Endodermal cell (in vitro differentiated cells): ENCODE data around the gene NKD2. TPM values are rescaled to one million over a fixed set of nuclear protein-coding genes. Genes with fewer than 3 reads are reported as not detected.

Experiments used
- DNase-seq: peaks from one replicate; pipeline ENCODE4 v3.0.0-alpha.2; 2017
- H3K27ac ChIP-seq: 2 replicates; pipeline ENCODE4 v1.5.1; 2013; ENCODE audit warnings: mild to moderate bottlenecking, low read depth, low read length, moderate library complexity
- H3K27me3 ChIP-seq: 2 replicates; pipeline ENCODE4 v1.6.1; 2013; ENCODE audit warnings: mild to moderate bottlenecking, low read length, moderate library complexity; ENCODE audit not compliant: insufficient read depth, control insufficient read depth, poor library complexity, severe bottlenecking
- H3K36me3 ChIP-seq: 2 replicates; pipeline ENCODE4 v1.7.0; 2013; ENCODE audit warnings: mild to moderate bottlenecking, low read length, moderate library complexity; ENCODE audit not compliant: control insufficient read depth, insufficient read depth
- H3K4me1 ChIP-seq: one replicate; pipeline ENCODE4 v1.7.0; 2013; ENCODE audit warnings: low read length; ENCODE audit not compliant: control insufficient read depth, insufficient read depth
- H3K4me3 ChIP-seq: 2 replicates; pipeline ENCODE4 v1.5.1; 2013; ENCODE audit warnings: mild to moderate bottlenecking, low read length, moderate library complexity
- H3K9ac ChIP-seq: 2 replicates; pipeline ENCODE4 v1.6.1; 2013; ENCODE audit warnings: mild to moderate bottlenecking, low read length, moderate library complexity; ENCODE audit not compliant: poor library complexity, severe bottlenecking; ENCODE audit errors: extremely low read depth
- H3K9me3 ChIP-seq: 2 replicates; pipeline ENCODE4 v1.6.1; 2013; ENCODE audit warnings: mild to moderate bottlenecking, low read length, moderate library complexity; ENCODE audit not compliant: control insufficient read depth
- H3K27ac Mint-ChIP-seq: 2 replicates; pipeline ENCODE4 v1.8.0; 2020; ENCODE audit warnings: mixed read lengths
- H3K27me3 Mint-ChIP-seq: 2 replicates; pipeline ENCODE4 v1.8.0; 2021; ENCODE audit warnings: mild to moderate bottlenecking, mixed read lengths; ENCODE audit not compliant: insufficient read depth
- H3K36me3 Mint-ChIP-seq: 2 replicates; pipeline ENCODE4 v1.8.0; 2020; ENCODE audit warnings: low read depth, mixed read lengths
- H3K4me1 Mint-ChIP-seq: 2 replicates; pipeline ENCODE4 v1.8.0; 2020; ENCODE audit warnings: mixed read lengths
- H3K4me3 Mint-ChIP-seq: 2 replicates; pipeline ENCODE4 v1.8.0; 2020; ENCODE audit warnings: mild to moderate bottlenecking, moderate library complexity, mixed read lengths
- H3K9me3 Mint-ChIP-seq: 2 replicates; pipeline ENCODE4 v1.8.0; 2020; ENCODE audit warnings: mild to moderate bottlenecking, mixed read lengths
- CTCF ChIP-seq: fragments of 200-600 bp; sonication (generic); conservative IDR thresholded peaks from 2 replicates; pipeline ENCODE4 v1.5.0; 2021; ENCODE audit warnings: antibody characterized with exemption, mild to moderate bottlenecking
- WGBS, 2 experiments: methylation state at CpG; one replicate each; pipeline versions ENCODE4 v1.1.5 to v1.1.7; 2013; ENCODE audit warnings: missing lambda C conversion rate in 2 of 2, mixed read lengths in 1 of 2; ENCODE audit not compliant: insufficient coverage in 1 of 2, insufficient read length in 1 of 2; 5-methylcytosine and 5-hydroxymethylcytosine counted together
- total RNA-seq, 2 donors: library from RNA; stranded (reverse); fragmentation: NEBNext Ultra II Directional in 1 of 2; extraction: Animal tissue kit (Norgen Biotek cat#: 25700) in 1 of 2; gene quantifications; 2 replicates in 1 of 2; 3 replicates in 1 of 2; pipeline ENCODE4 v1.2.1, GENCODE V29; 2021

NKD2 gene
- total RNA-seq, 2 donors from 2014 or later, result 11.2 to 13.9 TPM

- no peaks in the 10 kb centered on the region for H3K36me3 Mint-ChIP-seq
- Histone ChIP-seq H3K27me3 (no peaks in the 10 kb centered on the region), H3K36me3 (no peaks in the 10 kb centered on the region), H3K4me3 (no peak overlapping the region), H3K4me1 (no peaks in the 10 kb centered on the region), H3K27ac (no peak overlapping the region), H3K9ac (no peak overlapping the region), H3K9me3 (peaks cover 27% of the 10 kb centered on the region)
- WGBS, 2 experiments, result 97 to 100% methylated on average over 3 of the region's 3 CpGs
- no peak for DNase-seq
- TF ChIP-seq CTCF, result no peak
- no peak overlapping the region for H3K27ac Mint-ChIP-seq
- peaks cover 13% of the 10 kb centered on the region for H3K9me3 Mint-ChIP-seq
- H3K4me3 Mint-ChIP-seq, result no peak overlapping the region
- H3K27me3 Mint-ChIP-seq, result peaks cover 14% of the 10 kb centered on the region
- H3K4me1 Mint-ChIP-seq, result no peaks in the 10 kb centered on the region
Measured at GRCh38 chr5:984774-985173, 23.8 kb upstream of the NKD2 start.

DNA sequence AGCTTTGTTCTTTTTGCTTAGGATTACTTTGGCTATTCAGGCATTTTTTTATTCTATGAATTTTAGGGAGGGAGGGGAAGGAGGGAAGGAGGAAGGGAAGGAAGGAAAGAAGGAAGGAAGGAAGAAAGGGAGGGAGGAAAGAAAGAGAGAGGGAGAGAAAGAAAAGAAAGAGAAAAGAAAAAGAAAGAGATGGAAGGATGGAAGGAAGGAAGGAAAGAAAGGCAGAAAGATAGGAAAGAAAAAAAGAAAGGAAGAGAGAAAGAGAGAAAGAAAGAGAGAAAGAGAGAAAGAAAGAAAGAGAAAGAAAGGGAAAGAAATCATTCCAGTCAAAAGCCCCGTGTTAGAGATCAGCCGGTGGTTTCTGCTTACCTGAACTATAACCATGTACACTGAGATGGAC lies 20.8 kb upstream of the NKD2 start:
- no peaks in the 10 kb centered on the region for H3K36me3 ChIP-seq
- no peak overlapping the region for H3K4me3 ChIP-seq
- no peak for TF ChIP-seq CTCF
- no peak overlapping the region for H3K9ac ChIP-seq
- H3K4me1 Mint-ChIP-seq, result no peaks in the 10 kb centered on the region
- WGBS, 2 experiments, result 67 to 100% methylated on average over 1 to 2 of the region's 2 CpGs
- peaks cover 13% of the 10 kb centered on the region for H3K9me3 Mint-ChIP-seq
- H3K9me3 ChIP-seq, result peaks cover 27% of the 10 kb centered on the region
- H3K27me3 ChIP-seq, result no peaks in the 10 kb centered on the region
- H3K4me1 ChIP-seq, result no peaks in the 10 kb centered on the region
- no peak overlapping the region for H3K27ac Mint-ChIP-seq
- peaks cover 18% of the 10 kb centered on the region for H3K27me3 Mint-ChIP-seq
- no peak overlapping the region for H3K4me3 Mint-ChIP-seq
- H3K36me3 Mint-ChIP-seq, result no peaks in the 10 kb centered on the region
- no peak for DNase-seq
- H3K27ac ChIP-seq, result no peak overlapping the region

GRCh38 chr5:988322-988721 lies 20.3 kb upstream of the NKD2 start:
- H3K4me3 ChIP-seq, result no peak overlapping the region
- H3K27ac Mint-ChIP-seq, result no peak overlapping the region
- H3K4me1 ChIP-seq, result no peaks in the 10 kb centered on the region
- H3K9me3 Mint-ChIP-seq, result peaks cover 13% of the 10 kb centered on the region
- H3K27ac ChIP-seq, result no peak overlapping the region
- H3K4me1 Mint-ChIP-seq, result no peaks in the 10 kb centered on the region
- H3K27me3 ChIP-seq, result no peaks in the 10 kb centered on the region
- H3K4me3 Mint-ChIP-seq, result no peak overlapping the region
- H3K9ac ChIP-seq, result no peak overlapping the region
- H3K36me3 Mint-ChIP-seq, result no peaks in the 10 kb centered on the region
- H3K9me3 ChIP-seq, result peaks cover 27% of the 10 kb centered on the region
- H3K27me3 Mint-ChIP-seq, result peaks cover 18% of the 10 kb centered on the region
- no peaks in the 10 kb centered on the region for H3K36me3 ChIP-seq
- no peak for DNase-seq
- TF ChIP-seq CTCF, result no peak
- 68% methylated on average over 6 of the region's 6 CpGs; no CpG with 5 or more reads in 1 of the 2 experiments for WGBS, 2 experiments
